ENCODE data around the gene C6orf136. TPM values are rescaled to one million over a fixed set of nuclear protein-coding genes. Genes with fewer than 3 reads are reported as not detected.

C6orf136 gene
- total and polyA plus RNA-seq, 9 of the 15 experiments (the other 6 are each of a cell fraction or from before 2014, with no cell fraction given): 14.1 to 63.1 (median 18.4) TPM

GRCh38 chr6:30685157-30686008 is 38.5 kb downstream of the C6orf136 start (continued):
- TF ChIP-seq E2F1 (CRISPR knock-in tag; IDR thresholded peaks at IDR 0.05) (no peak), RBM17 (IDR thresholded peaks at IDR 0.05; ENCODE audit: borderline replicate concordance, low read depth, low read length) (no peak), NELFE (IDR thresholded peaks at IDR 0.05; ENCODE audit: insufficient read depth, insufficient read length) (no peak), MGA (IDR thresholded peaks at IDR 0.05) (no peak), ZBTB34 (CRISPR knock-in tag; IDR thresholded peaks at IDR 0.05) (no peak), IRF1 (CRISPR knock-in tag; IDR thresholded peaks at IDR 0.05; ENCODE audit: borderline replicate concordance) (no peak), NCOA6 (IDR thresholded peaks at IDR 0.05) (no peak), NFE2L1 (tag; IDR thresholded peaks at IDR 0.05; ENCODE audit: borderline replicate concordance, low read depth) (no peak), ZNF655 (CRISPR knock-in tag; IDR thresholded peaks at IDR 0.05) (no peak)

All from K562 (cell line).